ENCODE data around the gene JPH2.
A peak's percentile ranks its signal among the peaks of the same experiment; 100 is the strongest.
"Not testable (repeated sequence)": the region's sequence is repeated elsewhere in the genome, so short reads cannot be mapped to it uniquely, and the experiment has no call there.

Gene JPH2

DNA sequence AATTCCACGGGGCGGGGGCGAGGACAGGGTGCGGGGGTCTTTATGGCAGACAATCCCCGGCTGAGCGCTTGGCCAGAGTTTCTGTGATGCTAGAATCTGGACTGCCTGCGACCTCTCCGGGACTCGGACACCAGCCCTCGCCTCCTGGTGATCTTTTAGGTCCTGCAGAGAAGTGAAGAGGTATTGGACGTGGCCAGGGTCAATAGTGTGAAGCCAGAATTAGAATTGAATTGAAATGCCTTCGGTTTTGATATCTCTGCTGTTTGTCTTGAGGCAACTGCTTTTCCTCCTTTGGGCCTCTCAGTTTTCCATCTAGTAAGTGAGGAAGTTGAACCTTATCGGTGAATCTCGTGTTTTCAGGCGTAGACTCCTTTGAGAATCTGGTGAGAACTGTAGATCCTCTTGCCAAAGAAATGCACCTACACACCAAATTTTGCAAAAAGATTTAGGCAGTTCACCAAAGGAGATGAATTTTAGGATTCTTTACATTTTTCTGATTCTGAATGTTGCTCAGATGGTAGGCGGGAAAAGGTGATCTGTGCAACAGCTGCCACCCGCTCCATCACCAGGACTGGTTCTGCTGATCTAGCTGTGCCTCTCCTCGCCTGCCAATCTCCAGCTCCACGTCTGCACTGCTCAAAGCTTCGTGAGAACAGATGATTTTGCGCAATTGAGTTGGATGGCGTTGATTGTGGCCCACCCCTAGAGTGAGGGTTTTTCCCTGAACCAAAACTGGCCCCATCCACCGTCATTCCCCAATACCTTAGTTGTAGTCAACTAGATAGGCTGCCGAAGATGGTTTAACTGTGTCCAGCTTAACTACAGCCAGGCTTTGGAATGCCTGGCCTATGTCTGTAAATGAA, 24.4 kb upstream of the JPH2 start:
- DNase-seq: no peak

DNA sequence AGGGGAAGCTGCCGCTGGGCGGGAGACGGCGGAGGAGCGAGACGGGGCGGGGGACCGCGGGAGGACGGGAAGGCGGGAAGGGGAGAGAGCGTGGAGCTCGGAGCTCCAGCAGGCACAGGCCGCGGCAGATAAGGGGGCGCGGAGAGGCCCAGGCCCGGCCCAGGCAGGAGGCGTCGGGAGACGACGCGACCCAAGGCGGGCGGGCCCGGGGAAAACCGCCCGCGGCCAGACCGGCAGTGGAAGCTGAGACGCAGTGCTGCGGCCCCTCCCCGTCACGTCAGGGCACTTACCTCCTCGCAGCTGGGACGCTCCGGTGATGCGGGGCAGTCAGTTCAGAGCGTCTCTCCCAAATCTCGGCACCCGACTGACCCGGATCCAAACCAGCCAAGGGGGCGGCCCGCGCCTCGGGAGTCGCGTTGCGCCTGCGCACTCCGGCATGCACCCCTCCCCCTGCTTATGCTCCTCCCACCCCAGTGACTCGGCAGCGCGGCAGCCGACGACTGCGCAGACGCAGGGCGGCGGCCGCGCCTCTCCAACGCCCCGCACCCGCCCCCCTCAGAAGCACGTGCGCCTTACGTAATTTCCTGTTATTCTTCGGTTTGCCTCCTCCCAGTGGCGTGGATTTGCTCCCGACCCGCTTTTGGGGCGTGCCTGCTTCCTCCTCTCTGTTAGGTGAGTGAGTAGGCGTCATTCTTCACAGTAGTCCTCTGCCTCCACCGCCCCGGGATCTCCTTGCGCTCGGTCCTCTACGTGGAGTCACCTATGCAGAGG, 23.6 kb upstream of the JPH2 start, which contains the start of gene OSER1:
OSER1 (minus strand) TSS at position 366 of the 771 bp plus-strand sequence. CDS start 3,814 bp downstream, outside the sequence.
- peak; percentile 88 for DNase-seq

DNA sequence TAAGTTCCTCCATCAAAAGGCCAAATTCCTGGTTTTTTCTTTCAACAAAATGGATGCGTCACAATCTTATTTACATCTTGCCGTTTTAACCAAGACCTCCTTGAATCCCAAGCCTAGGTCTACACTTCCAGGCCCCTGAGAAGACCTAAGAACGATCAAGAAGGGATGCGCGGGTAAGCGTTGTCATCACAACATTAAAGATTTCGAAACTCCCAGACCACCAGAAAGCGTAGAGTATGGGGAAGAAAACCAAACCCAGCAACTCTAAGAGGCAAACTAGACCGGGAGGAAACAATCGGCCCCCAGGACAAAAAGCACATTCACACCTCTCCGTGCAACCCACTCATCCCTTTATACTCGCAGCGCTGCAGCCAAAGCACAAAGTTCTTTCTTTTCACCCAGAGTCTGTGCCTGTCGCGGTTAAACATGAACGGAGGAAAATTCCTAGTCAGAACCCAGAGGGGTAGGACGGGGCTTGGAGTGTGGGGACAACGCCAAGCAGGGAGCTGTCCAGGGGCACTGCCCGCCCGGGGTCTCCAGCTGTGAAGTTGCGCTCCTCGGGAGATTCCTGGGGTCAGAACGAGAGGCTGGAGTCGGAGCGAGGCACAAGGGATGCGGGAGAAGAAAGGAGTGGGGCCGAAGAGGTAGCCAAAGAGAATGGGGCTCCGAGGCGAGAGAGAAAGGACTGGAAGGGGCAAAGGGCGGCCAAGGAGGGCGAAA, 22.9 kb upstream of the JPH2 start:
- DNase-seq: no peak

DNA sequence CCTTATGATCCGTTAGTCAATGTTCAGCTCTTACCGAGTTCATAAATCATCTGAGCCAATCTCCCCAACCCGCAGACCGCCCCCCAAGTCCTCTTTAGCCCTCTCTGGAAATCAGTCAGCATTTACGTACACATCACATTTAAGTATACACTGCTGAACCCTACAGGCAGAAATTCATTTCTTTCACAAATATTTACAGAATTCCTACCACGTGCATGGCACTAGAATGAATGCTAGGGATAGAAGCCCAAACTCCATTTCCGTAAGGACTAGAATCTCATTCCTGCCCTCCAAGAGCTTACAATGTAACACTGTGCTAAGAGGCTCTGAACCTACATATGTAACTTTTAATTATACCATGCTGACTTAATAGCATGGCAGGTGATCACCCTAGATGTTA, 21.8 kb upstream of the JPH2 start:
- no peak for DNase-seq

DNA sequence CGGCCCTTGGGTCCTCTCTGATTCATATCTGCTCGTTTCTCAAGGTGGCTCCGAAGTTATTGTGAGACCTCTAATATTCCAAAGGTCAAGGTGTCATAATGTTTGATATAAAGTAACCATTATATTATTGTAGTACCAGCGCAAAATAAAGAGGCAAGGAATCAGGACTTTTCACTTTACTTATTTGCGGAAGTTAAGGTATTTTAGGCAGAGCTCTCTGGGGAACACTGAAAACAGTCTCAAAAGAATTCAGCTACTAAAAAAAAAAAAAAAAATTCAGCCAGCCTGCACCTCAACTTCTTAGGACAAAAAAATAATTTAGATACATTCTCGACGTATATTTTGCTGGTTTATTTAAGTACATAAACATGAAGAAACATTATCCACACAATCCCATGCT, 21.2 kb upstream of the JPH2 start:
- no peak for DNase-seq

- DNase-seq: no peak
Observed at GRCh38 chr20:44207126-44207723, 20.2 kb upstream of the JPH2 start.

DNA sequence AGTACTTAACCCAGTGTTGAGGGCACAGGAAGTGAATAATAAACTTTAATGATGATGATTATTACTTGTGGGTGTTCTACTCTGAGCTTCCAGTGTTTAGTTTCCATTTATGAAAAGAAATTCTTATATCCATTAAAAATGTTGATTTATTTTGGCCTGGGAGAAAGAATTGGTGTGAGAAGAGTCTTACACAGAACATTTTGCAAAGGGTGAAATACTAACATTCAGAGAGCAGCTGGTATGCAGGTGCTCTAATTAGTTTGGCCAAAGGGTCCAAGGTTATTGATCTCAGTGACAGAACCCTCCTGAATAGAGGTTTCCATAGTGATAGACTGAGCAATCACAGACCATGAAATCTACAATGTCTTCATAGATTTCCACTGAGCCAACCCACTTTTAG, 19.1 kb upstream of the JPH2 start:
- no peak for DNase-seq

- no peak for DNase-seq
Observed at GRCh38 chr20:44204832-44205215, 17.8 kb upstream of the JPH2 start.

- DNase-seq: no peak
Observed at GRCh38 chr20:44204156-44204831, 17.3 kb upstream of the JPH2 start.

- DNase-seq: no peak
Observed at GRCh38 chr20:44203161-44203560, 16.2 kb upstream of the JPH2 start.

GRCh38 chr20:44200983-44201382, 14.0 kb upstream of the JPH2 start:
- DNase-seq: no peak

DNA sequence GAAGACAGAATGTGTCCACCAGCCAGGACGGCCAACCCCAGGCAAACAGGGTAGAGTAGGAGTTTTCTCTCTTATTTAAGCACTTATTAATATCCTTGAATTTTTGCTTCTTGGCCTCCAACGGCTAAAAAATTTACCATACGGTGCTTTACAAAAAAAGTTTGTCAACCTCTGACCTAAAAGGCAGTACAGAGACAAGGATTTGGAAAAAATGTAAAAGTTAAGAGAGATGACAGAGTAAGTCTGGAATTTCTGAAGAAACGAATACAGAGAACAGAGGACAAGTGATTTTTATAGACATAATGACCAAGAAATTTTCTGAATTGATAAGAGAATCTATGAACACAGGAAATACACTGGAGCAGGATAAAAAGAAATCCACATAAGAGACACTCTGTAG, 13.4 kb upstream of the JPH2 start:
- no peak for DNase-seq

DNA sequence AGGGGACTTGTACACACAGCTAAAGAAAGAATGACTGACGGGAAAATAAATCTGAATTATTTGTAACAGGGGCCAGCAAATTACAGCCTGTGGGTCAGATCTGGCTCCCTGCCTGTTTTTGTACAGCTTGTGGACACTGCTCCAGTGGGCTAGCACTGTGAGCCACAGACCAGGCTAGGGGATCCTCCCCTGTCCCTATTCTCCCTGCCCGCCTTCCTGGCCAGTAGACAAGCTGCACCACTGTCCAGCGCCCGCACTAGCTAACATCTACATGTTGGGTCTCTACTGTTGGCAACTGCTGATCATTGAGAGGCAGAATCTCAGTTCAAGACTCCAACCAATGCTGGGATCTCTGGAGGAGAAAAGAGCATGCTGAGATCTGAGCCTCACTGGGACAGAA, 12.9 kb upstream of the JPH2 start:
- DNase-seq: no peak

DNA sequence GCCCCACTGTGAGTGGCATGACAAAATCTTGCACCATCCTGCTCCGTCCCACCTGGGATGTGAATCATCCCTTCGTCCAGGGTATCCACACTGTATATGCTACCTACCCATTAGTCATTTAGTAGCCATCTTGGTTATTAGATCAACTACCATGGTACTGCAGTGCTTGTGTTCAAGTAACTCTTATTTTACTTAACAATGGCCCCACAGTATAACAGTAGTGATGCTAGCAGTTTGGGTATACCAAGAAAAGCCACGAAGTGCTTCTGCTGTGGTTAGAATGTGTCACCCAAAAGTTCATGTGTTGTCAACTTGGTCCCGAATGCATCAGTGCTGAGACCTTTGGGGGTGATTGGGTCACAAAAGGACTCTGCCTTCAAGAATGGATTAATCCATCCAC, 11.9 kb upstream of the JPH2 start:
- DNase-seq: no peak

- no peak for DNase-seq
Observed at GRCh38 chr20:44196271-44196670, 9.3 kb upstream of the JPH2 start.

- no peak for DNase-seq
Observed at GRCh38 chr20:44195605-44196004, 8.6 kb upstream of the JPH2 start.

DNA sequence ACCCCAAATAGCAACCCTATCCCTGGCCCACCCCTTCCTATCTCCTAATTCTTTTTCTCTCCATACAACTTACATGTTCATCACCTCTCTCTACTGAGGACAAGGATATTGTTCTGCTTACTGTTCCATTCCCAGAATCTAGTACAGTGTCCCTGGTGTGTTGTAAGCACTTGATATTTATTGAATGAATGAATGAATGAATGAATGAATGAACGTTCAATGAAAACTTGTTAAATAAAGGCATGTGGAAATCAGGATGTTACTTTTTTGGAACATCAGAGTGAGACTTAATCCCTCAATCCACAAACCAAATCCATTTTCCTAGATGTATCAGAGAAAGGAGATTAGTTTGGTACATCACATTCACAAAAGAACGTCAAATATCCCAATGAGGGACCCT, 6.8 kb upstream of the JPH2 start:
- DNase-seq: no peak

DNA sequence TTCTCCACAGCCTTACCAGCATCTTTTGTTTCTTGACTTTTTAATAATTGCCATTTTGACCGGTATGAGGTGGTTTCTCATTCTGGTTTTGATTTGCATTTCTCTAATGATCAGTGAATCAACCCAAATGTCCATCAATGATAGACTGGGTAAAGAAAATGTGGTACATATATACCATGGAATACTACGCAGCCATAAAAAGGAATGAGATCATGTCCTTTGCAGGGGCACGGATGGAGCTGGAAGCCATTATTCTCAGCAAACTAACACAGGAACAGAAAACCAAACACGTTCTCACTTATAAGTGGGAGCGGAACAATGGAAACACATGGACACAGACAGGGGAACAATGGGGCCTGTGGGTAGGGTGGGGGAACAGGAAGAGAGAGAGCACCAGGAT, 4.7 kb upstream of the JPH2 start:
- not testable (repeated sequence) for DNase-seq

DNA sequence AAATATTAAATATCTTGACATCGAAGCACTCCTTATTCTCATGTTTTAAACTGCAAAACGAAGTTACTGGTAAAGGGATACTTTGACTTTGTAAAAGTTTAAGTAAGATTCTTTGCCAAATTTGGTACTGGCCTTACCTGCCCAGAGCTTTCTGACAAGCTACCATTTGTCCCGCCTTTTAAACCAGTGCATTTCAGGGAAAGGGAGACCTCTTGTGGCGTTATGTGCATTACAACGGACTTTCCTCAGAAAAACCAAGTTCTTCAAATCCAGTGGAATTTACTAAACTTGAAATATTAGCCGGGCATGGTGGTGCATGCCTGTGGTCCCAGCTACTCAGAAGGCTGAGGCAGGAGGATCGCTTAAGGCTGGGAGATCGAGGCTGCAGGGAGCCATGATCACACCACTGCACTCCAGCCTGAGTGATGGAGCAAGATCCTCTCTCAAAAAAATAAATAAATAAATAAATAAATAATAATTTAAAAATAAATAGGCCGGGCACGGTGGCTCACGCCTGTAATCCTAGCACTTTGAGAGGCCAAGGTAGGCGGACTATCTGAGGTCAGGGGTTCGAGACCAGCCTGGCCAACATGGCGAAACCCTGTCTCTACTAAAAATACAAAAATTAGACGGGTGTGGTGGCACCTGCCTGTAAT, 3.3 kb upstream of the JPH2 start:
- DNase-seq: not testable (repeated sequence)

GRCh38 chr20:44188752-44189151, 1.8 kb upstream of the JPH2 start:
- DNase-seq: no peak

- no peak for DNase-seq
Observed at GRCh38 chr20:44187772-44188709, 1.1 kb upstream of the JPH2 start.
